HG02852 (cell line): Measurements from ENCODE around the gene ARHGAP18.

Source experiments
- ATAC-seq: cut with Tn5 transposase; IDR thresholded peaks from one replicate; pipeline ENCODE4 v1.9.1; 2021; ENCODE audit warnings: mild to moderate bottlenecking, moderate library complexity; ENCODE audit not compliant: unreplicated experiment

Gene ARHGAP18

DNA sequence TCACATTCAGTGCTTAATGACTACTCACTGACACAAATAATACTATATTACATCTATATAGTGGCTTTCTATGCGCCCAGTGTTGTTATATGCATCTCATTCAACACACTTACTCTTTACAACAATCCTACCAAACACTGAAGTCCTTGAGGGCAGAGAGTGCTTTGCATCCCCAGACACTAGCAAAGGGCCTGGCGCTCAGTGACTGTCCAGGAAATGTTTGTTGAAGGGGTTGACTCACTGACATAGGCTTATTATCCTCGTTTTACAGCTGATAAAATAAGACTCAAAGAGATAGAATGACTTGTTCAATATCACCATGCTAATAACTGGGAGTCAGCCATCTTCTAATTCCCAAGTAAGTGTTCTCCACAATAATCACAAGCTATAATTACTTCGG is 163.3 kb downstream of the ARHGAP18 start:
- ATAC-seq: no peak

GRCh38 chr6:129544892-129545612 is 164.9 kb downstream of the ARHGAP18 start:
- ATAC-seq: no peak

- no peak for ATAC-seq
Measured at GRCh38 chr6:129543981-129544380, 166.0 kb downstream of the ARHGAP18 start.

GRCh38 chr6:129542705-129543104 is 167.3 kb downstream of the ARHGAP18 start:
- no peak for ATAC-seq

GRCh38 chr6:129539032-129539431 is 170.9 kb downstream of the ARHGAP18 start:
- no peak for ATAC-seq

DNA sequence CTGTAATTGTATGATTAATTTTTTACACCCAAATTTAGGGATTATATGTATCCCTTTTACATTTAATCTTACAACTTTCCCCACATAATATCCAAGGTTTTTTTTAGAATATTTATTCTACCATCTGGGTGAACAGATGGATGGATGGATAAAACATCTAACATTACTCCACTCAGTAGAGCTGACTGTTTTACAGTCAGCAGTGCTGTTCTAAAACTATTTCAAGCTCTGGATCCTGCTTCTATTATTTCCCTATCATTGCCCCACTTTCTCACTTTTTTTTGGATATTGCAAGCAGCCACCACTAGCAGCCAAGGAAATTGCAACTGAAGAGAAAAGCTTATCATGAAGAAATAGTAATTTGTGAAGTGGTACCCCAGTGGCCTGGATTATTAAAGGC is 173.7 kb downstream of the ARHGAP18 start:
- no peak for ATAC-seq

- no peak for ATAC-seq
Measured at GRCh38 chr6:129534926-129535325, 175.1 kb downstream of the ARHGAP18 start.
